Right forelimb (tissue), 1 donor: Measurements from ENCODE around the gene APOL4.
"Not testable (repeated sequence)": the region's sequence is repeated elsewhere in the genome, so short reads cannot be mapped to it uniquely, and the experiment has no call there.

Experiments
- DNase-seq: peaks from one replicate; pipeline ENCODE4 v3.0.0-alpha.2; 2018

The APOL4 gene, protein sequence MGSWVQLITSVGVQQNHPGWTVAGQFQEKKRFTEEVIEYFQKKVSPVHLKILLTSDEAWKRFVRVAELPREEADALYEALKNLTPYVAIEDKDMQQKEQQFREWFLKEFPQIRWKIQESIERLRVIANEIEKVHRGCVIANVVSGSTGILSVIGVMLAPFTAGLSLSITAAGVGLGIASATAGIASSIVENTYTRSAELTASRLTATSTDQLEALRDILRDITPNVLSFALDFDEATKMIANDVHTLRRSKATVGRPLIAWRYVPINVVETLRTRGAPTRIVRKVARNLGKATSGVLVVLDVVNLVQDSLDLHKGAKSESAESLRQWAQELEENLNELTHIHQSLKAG

GRCh38 chr22:36201630-36202319 is at the start of gene APOL4:
Gene APOL4, minus strand, starts transcription at chr22:36201809. Its CDS starts 75 bp downstream, at chr22:36201734.
- peak; percentile 87 for DNase-seq

GRCh38 chr22:36250292-36250960 is 48.8 kb upstream of the APOL4 start:
- DNase-seq, result not testable (repeated sequence)

GRCh38 chr22:36249160-36249559 is 47.6 kb upstream of the APOL4 start:
- no peak for DNase-seq

- no peak for DNase-seq
Observed at GRCh38 chr22:36247955-36248354, 46.3 kb upstream of the APOL4 start.

DNA sequence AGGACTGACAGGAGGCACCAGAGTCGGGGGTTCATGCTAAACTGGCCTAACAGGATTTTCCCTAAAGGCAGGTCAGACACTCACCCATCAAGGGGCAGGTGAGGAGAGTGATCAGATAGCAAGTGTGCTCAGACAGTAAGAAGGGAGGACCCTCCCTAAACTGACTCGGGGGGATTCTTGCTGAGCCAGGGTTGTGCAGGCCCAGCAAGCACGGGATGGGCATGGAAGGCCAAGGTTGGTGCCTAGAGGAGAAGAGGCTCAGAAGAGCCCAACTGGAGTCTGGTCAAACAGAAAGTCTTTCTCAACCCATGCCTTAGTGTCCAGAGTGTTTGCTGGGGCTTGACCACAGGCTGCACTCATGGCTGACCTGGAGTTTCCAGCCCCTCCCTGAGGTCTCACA is 45.1 kb upstream of the APOL4 start:
- no peak for DNase-seq

DNA sequence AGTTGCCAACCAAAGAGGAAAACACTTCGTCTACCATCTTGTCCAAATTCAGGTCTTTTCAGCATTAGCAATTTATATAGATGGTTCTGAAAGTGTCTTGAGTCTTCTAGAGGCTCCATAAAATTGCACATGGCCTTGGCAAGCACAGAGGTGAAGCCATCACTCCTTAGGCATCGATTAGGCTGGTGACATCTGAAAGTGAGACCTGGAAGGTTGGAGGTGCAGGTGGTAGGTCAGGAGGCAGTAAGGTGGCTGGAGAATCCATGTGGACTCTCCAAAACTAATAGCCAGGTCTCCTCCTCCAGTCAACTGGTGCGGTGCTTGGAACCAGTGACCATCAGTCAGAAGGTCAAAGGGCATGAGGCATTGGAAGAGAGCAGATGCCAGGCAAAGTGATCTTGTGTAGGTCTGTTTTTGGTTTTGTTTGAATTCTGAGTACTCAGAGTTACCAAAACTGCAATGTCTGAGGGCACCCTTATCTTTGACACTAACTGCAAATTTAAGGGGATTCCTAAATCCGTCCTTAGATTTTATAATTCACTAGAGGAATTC is 44.3 kb upstream of the APOL4 start:
- DNase-seq, result no peak

- no peak for DNase-seq
Observed at GRCh38 chr22:36244522-36245391, 43.1 kb upstream of the APOL4 start.

DNA sequence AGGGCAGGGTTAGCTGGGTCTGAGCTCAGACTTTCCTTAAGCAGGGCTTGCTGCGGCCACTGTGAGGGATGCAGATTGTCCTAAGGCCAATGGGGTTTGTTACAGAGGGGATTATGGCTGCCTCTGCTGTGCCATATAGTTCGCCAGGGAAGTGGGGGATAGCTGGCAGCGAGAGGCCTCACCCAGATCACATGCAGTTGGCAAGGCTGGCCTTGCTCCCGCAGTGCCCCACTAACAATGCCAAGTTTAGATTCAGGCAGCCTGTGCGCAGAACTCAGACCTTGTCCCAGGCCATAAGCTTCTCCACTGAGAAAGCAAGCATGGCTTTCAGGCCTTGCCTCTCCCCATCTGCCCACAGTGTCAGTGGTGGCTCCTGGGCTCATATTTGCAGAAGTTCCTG is 42.4 kb upstream of the APOL4 start:
- no peak for DNase-seq

- peak; percentile 88 for DNase-seq
Observed at GRCh38 chr22:36239401-36240171, 38.0 kb upstream of the APOL4 start, which contains the start of gene APOL2. Gene APOL2, minus strand, starts transcription at chr22:36239527. Its CDS starts 6,365 bp downstream, at chr22:36233162.

- DNase-seq, result no peak
Observed at GRCh38 chr22:36239150-36239400, 37.5 kb upstream of the APOL4 start.

- DNase-seq, result no peak
Observed at GRCh38 chr22:36238373-36239149, 37.0 kb upstream of the APOL4 start.

GRCh38 chr22:36237462-36238372 is 36.1 kb upstream of the APOL4 start:
- DNase-seq, result no peak

DNA sequence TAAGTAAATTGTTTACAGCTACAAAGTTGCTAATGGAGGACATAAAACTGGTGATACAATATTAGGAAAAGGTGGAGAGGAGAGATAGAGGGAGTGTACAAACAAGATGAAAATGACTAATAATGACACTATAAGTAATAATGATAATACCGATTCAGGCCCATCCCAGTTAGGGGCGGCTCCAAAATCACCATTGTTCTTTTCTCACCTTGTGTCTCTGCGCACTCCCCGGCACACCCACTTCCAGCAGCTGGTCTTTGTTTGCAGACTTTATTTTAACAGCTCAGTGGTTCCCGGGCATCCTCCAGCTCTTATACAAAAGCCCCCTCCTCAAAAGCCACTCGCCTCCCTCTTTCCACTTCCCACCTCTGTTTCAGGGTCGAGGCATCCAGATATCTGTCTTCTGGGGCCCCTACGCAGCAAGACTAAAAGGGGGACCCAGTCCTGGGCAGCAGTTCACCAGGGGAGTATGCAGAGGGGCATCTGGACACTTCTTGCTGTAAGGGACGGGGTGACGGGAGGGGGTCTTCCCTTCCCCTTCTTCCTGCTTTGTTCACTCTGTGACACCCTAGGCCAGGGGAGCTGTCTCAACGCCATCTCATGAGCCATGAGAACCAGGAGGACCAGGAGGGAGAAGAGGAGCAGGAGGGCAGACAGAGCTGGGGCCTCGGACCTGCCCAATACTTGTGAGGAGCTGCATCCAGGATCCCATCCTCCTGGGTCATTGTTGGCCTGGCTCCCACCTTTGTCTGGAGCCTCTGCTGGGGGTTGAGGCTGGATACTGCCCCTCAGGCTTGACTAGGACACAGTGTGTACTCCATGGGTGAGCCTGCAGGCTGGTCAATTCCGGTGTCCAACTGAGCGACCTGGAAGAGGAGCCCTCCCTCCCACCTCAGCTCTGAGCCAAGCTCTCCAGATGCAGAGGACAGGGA is 35.0 kb upstream of the APOL4 start:
- DNase-seq, result no peak

GRCh38 chr22:36235585-36235984 is 34.0 kb upstream of the APOL4 start:
- DNase-seq, result no peak

DNA sequence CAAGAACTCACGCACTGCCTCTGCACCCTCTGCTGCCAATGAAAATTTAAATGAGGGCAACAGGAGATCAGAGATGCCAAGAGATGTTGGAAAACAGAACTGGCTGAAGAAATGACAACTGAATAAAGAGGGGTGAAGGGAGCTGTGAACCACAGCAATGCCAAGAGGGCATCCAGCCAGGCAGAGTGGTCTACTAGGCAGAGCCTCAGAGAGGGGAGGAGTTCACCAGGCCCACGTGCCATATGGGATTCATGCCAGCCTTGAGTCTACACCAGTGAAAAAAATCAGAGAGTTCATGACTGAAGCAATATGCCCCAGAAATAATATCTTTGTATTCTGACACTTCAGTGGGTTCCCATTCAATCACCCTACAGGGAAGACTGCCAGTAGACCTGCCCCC is 33.3 kb upstream of the APOL4 start:
- DNase-seq, result no peak

- no peak for DNase-seq
Observed at GRCh38 chr22:36234213-36234612, 32.6 kb upstream of the APOL4 start.

DNA sequence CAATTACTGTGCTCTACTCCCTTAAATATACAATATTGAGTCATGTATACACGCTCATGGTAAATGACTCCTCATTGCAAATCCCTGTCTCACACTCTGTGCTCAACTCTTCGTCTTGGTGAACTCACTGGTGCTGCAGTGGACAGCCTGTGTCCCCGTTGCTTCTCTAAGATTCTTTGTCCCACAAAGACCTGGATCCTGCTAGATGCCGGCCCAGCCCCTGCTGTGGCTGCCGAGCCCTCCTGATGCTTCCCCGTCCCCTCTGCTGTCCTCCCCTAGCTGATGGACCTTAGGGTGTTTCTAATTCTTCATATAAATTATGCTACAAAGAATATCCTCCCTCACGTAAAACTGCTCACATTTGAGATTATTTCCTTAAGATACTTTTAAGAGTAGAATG is 32.2 kb upstream of the APOL4 start:
- DNase-seq, result no peak

DNA sequence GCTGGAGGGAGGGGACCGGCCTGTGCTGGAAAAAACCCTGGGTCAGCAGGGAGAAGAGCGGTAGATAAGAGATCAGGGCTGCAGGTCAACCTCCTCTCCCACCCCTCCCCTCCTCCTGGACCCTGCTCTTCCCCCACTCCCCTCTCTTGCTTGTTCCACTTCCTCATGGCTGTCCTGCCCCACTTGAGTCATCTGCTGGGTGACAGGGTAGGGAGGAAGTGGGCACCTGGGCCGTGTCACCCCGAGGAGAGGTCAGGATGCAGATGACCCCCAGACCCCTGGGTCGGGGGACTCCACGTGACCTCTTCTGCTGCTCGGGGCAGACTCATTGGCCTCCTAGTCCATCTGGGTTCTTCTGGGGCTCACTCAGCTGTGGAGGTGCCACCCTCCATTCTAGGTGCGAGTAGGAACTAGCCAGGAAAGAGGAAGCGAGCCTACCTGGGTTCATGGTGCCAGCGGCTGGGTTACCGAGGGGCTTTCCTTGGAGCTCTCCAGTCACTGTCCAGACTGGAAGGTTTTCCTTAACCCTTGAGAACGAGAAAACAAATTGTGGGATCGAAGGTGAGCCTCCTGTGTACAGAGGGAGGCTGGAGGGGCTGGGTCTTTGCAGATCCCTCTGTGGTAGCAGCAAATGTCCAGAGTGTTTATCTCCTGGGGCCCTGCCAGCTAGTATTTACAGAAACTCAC is 31.2 kb upstream of the APOL4 start:
- no peak for DNase-seq
